Activated T-cell treated with anti-CD3 and anti-CD28 coated beads for 1 hour (primary cell): ENCODE measurements around the gene ZNF780B.
A peak's percentile ranks its signal among the peaks of the same experiment; 100 is the strongest.
"Not testable (repeated sequence)": the region's sequence is repeated elsewhere in the genome, so short reads cannot be mapped to it uniquely, and the experiment has no call there.

ENCODE experiments used
- DNase-seq: peaks from one replicate; pipeline ENCODE4 v3.0.0-alpha.2; 2020; ENCODE audit warnings: low read depth

The ZNF780B gene

DNA sequence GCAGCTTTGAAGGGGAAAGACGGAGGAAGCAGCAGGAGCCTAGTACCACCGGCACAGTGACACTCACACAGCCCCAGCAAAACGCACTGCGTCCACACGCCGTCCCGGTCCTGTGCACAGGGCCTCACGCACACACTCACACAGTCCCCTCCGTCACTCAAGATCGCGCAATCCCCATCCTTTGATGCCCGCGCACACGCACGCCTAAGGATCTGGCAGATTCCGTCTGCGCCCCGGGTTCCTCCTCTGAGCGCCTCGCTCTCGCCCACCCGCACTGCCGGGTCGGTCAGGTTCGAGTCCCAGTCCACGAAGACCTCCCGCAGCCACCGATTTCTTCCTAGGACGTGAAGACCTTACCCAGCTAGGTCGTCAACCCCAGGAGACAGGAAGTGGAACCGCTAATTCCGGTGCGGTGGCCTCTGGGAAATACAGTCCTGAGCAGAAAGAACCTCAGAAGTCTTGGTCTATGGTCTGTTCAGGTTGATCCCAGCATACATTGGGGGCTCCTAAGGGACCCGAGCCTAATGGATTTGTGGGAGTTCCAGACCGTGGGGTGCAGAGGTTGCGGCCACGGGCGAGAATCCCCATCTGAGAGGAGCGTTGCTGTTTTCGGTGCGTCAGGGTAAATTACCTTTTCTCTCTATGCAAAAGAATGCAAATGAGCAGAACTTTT is at the start of gene ZNF780B:
ZNF780B (minus strand) TSS at position 400 of the 673 bp plus-strand sequence. CDS start 5,899 bp downstream, outside the sequence.
- DNase-seq: peak; percentile 58

DNA sequence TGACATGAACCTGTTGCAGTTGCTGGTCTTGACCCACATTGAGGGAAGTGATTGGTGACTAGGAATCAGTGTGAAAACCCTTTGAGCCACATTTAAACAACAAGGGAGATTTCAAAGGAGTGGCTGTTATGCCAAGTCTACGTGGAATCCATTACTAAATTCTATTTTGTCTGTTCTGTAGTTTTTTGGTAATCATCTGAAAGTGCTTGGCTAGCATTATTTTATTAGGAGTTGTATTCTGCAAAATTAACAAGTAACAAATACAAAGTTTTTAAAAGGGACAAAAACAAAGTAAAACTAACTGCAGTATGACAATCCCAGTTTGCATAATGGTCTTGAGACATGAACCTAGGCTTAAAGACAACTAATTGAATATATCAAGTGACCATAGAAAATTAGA is 48.7 kb upstream of the ZNF780B start:
- no peak for DNase-seq

DNA sequence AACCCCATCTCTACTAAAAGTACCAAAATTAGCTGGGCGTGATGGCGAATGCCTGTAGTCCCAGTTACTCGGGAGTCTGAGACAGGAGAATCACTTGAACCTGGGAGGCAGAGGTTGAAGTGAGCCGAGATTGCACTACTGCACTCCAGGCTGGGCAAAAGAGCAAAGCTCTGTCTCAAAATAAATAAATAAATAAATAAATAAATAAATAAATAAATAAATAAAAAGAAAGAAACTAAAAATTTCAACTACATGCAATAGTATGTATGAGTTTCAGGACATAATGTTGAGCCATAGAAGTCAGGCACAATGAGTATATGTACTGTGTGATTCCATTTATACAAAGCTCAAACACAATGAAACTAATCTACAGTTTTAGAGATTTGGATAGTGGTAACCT is 47.6 kb upstream of the ZNF780B start:
- no peak for DNase-seq

DNA sequence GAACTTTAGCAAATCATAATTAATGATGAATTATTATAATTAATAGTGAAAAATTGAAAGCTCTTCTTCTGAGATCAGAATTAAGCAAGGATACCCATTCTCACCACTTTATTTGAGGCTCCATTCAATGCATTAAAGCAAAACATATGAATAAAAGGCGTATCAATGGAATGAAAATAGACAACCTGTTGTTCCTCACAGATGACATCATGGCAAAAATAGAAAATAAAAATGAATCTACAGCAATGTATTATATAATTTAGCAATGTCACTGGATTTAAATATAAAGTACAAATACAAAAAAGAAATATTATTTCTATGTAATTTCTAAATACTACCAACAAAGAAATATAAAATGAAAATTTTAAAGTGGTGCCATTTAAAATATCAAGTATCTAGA is 45.8 kb upstream of the ZNF780B start:
- no peak for DNase-seq

DNA sequence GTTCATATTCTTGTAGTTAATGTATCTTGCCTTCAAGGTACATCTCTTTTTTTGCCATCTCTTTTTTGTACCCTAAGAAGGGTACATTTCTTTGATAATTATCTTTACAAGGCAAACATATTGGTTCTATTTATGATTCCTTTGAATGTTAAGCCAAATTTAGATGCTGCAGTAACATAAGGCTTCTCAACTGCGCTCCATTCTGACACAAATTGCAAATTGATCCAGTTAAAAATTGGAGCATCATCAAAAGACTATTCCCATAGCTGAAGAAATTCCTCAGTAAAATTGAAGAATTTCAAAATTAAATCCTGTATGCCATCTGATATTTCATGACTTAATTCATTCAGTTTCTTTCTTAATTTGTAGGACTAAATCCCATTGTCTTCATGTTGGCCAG is 37.4 kb upstream of the ZNF780B start:
- DNase-seq: no peak

DNA sequence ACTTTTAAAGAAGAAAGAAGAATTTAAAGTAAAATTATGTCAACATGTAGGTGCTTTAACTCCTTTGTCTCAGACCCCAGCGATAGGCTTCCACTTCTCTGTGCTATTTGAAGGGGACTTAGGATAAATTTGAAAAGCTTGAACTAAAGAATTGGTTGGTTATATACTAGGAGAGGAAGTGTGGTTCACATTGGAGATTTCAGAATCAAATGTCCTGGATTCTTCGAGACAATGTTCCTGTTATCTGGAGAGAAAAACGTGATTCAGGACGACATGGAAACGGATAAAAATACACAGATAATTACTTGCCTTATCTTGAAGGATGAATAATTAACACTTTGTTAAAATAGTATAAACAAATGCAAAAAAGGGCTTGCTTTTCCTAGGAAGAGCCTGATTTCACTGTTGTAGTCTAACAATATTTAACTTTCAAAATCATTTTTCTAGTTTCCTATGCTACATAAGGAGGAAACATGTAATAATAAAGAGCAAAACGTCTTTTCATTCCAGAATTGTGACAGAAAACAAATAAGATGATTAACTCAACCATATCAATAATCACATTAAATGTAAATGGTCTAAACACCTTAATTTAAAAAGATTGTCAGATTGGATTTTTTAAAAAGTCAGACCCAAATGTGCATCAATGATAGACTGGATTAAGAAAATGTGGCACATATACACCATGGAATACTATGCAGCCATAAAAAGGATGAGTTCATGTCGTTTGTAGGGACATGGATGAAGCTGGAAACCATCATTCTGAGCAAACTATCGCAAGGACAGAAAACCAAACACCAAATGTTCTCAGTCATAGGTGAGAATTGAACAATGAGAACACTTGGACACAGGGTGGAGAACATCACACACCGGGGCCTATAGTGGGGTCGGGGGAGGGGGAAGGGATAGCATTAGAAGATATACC is 35.4 kb upstream of the ZNF780B start:
- no peak for DNase-seq

DNA sequence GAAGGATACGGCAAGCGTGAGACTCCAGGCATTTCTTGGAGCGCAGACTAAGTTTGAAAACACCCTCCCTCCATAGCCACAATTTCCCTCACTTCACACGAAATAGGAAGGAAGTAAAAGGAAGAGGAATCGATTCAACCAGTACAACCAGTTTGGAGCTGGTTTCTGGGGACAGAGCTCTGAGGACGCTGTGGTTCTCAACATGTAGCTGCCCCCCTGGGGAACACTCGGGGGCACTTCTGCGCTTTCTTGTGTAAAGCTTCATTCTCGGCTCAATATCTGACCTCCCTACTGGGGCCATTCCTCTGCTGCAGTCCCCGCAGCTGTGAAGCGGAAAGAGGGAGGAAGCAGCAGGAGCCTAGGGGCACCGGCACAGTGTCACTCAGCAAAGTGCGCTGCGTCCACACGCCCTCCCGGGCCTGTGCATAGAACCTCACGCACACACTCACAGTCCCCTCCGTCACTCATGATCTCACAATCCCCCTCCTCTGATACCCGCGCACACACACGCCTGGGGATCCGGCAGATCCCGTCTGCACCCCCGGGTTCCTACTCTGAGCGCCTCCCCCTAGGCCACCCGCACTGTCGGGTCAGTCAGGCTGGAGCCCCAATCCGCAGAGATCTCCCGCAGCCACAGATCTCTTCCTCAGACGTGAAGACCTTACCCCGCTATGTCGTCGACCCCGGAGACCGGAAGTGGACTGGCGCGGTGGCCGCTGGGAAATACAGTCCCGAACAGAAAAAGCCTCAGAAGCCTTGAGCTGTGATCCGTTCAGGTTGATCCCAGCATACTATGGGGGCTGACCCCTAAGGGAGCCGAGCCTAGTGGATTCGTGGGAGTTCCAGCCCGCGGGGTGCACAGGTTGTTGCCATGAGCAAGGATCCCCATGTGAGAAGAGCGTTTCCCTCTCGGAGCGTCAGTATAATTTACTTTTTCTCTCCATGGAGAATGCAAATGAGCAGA is 34.5 kb upstream of the ZNF780B start, which contains the start of gene ZNF780A:
ZNF780A (minus strand) TSS at position 703 of the 964 bp plus-strand sequence. CDS start 6,190 bp downstream, outside the sequence.
- DNase-seq: peak; percentile 60

DNA sequence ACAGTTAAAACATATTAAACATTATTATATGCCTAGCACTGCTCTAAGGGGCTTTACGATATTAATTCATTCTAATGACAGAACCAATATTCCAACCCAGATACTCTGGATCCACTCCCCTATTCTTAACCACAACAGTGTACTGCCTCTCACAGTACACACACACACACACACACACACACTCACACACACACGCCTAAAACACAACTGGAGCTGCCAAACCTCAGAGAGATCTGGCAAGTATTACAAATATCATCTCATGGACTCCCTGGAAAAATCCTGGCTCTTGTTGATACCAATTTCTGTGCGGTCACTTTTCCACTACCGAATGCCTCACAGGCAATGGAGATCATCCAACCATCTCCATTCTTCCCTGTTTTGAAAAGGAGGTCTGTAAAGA is 33.4 kb upstream of the ZNF780B start:
- DNase-seq: no peak

DNA sequence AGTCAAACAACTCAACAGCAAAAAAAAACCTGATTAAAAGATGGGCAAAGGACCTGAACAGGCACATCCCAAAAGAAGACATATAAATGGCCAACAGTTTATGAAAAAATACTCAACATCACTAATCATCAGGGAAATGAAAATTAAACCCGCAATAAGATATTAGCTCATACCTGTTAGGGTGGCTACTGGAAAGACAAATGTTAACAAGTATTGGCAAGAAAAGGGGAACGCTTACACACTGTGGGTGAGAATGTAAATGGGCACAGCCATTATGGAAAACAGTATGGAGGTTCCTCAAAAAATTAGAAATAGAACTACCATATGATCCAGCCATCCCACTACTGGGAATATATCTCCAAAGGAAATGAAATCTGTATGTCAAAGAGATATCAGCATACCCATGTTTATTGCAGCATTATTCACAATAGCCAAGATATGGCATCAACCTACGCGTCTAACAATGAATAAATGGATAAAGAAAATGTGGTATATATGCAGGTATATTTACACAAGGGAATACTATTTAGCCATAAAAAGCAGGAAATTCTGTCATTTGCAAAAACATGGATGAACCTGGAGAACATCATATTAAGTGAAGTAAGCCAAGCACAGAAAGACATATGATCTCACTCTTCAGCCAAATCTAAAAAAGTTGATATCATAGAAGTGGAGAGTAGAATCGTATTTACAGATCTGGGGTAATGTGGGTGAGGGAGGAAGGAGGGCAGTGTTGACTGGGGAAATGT is 32.4 kb upstream of the ZNF780B start:
- no peak for DNase-seq

DNA sequence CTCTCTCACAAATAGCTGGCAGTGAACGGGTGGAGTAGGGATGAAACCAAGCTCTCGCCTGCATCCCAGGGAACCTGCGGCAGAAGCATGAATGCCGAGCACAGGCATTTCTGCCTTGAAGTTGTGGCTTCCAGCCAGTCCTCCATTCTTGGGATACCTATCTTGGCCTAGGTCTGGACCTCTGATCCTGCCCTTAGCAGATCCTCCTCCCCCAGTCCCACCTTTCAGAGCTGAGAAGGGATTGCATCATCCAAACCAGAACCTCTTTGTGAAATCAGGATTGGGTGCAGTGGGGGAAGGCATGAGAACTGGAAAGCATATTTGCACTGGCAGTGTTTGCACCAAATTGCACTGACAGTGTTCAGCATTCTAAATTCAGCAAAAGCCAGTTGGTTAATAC is 28.9 kb upstream of the ZNF780B start:
- no peak for DNase-seq

DNA sequence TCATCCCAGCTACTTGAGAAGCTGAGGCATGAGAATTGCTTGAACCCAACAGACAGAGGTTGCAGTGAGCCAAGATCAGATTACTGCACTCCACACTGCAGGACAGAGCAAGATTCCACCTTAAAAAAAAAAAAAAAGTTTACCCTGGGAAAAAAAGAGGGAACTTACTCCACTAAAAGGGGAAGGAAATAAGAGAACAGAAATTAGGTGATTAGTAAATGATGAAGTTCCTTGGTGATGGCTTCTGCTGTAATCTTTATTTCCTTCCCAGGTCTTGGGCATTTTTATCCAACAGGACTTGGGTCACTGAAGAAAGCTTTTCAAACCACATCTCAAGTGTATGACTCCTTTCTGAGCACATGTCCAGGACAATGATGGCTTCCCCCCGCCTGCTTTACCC is 25.4 kb upstream of the ZNF780B start:
- DNase-seq: no peak

DNA sequence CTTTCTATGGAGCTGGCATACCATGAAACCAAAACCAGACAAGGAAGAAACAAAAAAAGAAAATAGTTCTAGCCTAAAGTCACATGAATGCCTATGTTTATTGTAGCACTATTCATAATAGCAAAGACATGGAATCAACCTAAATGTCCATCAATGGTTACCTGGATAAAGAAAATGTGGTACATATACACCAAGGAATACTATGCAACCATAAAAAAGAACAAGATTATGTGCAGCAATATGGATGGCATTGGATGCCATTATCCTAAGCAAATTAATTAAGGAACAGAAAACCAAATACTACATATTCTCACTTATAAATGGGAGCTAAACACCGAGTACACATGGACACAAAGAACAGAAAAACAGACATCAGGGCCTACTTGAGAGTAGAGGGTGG is 24.3 kb upstream of the ZNF780B start:
- DNase-seq: no peak

DNA sequence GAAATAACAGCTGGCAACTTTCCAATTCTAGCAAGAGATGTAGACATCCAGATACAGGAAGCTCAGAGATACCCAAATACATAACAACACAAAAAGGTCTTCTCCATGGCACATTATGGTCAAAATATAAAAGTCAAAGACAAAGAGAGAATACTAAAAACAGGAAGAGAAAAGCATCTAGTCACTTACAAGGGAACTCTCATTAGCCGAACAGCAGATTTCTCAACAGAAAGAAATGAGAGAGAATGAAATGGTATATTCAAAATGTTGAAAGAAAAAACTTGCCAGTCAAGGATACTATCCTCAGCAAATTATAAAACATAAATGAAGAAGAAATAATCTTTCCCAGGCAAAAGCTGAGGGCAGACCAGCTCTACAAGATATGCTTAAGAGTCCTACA is 22.3 kb upstream of the ZNF780B start:
- DNase-seq: no peak

DNA sequence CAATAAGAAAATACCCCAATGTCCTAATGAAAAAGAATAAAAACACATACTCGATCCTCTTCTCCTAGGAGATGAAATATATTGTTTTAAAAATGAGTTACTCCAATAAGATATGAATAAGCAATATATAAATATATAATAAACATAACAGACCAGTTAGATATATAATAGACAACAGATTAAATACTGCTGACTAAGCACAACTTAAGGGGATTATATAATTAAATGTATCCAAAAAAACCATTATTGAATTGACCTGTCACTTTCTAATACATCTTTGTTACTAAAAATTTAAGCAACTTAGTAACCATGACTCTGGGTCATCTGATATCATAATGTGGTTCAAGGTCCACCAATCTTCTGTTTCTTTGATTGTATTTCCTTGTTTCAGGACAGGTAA is 14.0 kb upstream of the ZNF780B start:
- DNase-seq: no peak

DNA sequence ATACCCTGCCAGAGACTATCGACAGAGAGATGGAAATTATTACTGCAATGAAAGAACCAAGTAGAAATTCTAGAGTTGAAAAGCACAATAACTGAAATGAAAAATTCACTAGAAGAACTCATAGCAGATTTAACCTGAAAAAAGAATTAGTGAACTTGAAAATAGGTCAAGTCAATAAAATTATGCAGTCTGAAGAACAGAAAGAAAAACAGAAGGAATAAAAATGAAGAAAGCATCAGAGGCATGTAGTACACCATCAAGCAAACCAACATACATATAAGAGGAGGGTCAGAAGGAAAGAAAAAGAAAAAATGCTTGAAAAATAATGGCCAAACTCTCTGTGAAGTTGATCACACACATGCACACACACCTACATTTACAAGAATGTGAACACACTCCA is 3.6 kb upstream of the ZNF780B start:
- DNase-seq: no peak

DNA sequence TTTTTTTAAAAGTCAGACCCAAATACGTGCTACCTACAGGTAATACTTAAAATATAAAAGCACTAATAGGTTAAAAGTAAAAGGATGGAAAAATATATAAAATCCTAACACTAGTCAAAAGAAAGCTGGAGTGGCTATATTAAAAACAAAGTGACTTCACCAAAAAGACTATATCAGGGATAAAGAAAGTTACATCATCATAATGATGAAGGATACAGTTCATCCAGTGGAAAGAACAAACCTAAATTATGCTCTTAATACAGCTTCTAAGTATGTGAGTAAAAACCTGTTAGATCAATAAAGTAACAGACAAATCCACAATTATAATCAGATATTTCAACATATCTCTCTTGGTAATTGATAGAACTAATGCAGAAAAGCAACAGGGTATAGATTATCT is 1.1 kb upstream of the ZNF780B start:
- DNase-seq: no peak

DNA sequence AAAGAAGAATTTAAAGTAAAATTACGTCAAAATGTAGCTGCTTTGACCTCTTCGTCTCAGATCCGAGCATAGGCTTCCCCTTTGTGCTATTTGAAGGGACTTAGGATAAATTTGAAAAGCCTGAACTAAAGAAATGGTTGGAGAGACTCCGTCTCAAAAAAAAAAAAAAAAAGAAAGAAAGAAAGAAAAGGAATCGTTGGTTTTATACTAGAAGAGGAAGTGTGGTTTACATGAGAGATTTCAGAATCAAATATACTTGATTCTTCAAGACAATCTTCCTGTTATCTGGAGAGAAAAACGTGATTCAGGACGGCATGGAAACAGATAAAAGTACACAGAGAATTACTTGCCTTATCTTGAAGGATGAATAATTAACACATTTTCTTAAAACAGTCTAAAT is 474 bp upstream of the ZNF780B start:
- no peak for DNase-seq

DNA sequence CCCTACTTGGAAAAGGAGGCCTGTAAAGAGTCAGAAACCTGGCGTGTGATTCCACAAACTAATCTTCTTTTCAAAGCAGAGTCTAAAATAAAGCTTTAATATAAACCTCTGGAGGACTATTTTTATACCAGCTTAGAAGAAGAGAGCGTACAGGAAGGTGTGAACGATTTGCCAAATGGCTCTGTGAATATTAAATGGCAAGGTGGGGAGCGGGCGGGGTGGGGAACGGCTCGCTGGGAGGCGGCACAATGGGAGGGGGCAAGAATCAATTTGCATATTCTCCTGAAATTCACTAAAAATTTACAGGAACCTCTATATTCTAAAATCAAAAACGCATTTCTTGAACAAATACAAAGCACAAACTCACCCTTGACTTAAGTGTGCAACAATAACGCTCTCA is 982 bp downstream of the ZNF780B start:
- DNase-seq: no peak

DNA sequence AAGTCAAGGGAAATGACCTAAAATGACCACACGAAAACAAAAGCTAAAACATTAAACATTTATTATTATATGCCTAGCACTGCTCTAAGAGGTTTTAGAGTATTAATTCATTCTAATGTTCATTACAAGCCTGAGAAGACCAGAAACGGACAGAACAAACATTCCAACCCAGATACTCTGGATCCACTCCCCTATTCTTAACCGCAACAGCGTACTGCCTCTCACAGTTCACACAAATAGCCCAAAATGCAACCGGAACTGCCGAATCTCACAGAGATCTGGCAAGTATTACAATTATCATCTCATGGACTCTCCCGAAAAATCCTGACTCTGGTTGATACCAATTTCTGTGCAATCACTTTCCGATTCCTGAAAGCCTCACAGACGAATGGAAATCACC is 1.4 kb downstream of the ZNF780B start:
- DNase-seq: no peak

DNA sequence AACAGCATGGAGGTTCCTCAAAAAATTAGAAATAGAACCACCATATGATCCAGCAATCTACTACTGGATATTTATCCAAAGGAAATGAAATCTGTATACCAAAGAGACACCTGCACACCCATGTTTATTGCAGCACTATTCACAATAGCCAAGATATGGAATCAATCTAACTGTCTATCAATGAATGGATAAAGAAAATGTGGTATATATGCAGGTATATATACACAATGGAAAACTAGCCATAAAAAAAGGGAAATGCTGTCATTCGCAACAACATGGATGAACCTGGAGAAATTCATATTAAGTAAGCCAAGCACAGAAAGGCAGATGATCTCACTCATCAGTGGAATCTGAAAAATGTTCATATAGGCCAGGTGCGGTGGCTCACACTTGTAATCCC is 2.5 kb downstream of the ZNF780B start:
- no peak for DNase-seq

DNA sequence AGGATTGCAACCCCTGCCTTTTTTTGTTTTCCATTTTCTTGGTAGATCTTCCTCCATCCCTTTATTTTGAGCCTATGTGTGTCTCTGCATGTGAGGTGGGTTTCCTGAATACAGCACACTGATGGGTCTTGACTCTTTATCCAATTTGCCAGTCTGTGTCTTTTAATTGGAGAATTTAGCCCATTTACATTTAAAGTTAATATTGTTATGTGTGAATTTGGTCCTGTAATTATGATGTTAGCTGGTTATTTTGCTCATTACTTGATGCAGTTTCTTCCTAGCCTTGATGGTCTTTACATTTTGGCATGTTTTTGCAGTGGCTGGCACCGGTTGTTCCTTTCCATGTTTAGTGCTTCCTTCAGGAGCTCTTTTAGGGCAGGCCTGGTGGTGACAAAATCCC is 14.3 kb downstream of the ZNF780B start:
- not testable (repeated sequence) for DNase-seq
